Measurements from ENCODE around the gene C6orf120.
"Not testable (repeated sequence)": the region's sequence is repeated elsewhere in the genome, so short reads cannot be mapped to it uniquely, and the experiment has no call there.

The C6orf120 gene

DNA sequence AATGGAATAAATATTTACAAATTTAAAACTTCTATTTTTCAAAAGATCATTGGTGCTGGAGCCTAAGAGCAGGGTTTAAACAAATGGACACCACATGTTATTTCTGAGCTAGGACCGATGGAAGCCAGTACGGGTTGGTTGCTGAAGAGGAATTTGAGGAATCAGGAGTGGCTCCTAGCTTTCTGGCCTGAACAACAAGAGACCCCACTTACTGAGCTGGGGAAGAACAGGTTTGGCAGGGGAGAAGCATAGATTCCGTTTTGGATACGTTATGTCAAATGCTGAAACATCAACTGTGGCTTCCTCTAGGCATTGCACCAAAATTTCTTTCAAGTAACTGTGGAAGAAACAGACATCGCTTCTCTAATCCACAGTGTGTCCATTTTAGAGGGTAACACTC, 6.8 kb upstream of the C6orf120 start:
- DNase-seq (ENCODE audit: low read depth in 2 of 2): no peak
- TF ChIP-seq, protein P1, sequence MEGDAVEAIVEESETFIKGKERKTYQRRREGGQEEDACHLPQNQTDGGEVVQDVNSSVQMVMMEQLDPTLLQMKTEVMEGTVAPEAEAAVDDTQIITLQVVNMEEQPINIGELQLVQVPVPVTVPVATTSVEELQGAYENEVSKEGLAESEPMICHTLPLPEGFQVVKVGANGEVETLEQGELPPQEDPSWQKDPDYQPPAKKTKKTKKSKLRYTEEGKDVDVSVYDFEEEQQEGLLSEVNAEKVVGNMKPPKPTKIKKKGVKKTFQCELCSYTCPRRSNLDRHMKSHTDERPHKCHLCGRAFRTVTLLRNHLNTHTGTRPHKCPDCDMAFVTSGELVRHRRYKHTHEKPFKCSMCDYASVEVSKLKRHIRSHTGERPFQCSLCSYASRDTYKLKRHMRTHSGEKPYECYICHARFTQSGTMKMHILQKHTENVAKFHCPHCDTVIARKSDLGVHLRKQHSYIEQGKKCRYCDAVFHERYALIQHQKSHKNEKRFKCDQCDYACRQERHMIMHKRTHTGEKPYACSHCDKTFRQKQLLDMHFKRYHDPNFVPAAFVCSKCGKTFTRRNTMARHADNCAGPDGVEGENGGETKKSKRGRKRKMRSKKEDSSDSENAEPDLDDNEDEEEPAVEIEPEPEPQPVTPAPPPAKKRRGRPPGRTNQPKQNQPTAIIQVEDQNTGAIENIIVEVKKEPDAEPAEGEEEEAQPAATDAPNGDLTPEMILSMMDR (IDR thresholded peaks at IDR 0.05; ENCODE audit: low read depth, low read length): no peak
- H3K4me3 ChIP-seq (replicated peaks in 1 of 2; ENCODE audit: low read depth in 2 of 2, low read length in 2 of 2): no peak overlapping the region

DNA sequence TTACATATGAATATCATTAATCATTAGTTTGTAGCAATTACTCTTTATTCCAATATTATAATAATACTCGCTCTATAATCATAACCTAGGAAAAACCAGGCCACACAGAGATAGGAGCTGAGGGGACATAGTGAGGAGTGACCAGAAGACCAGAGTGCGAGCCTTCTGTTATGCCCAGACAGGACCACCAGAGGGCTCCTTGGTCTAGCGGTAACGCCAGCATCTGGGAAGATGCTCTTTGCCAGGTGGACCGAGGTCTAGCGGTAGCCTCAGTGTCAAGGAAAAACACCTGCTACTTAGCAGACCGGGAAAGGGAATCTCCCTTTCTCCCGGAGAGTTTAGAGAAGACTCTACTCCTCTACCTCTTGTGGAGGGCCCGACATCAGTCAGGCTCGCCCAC, 4.8 kb upstream of the C6orf120 start:
- TF ChIP-seq, protein P1 (IDR thresholded peaks at IDR 0.05; ENCODE audit: low read depth, low read length): peak; percentile 62
- DNase-seq (ENCODE audit: low read depth in 2 of 2): peak; percentile 12 to 45

DNA sequence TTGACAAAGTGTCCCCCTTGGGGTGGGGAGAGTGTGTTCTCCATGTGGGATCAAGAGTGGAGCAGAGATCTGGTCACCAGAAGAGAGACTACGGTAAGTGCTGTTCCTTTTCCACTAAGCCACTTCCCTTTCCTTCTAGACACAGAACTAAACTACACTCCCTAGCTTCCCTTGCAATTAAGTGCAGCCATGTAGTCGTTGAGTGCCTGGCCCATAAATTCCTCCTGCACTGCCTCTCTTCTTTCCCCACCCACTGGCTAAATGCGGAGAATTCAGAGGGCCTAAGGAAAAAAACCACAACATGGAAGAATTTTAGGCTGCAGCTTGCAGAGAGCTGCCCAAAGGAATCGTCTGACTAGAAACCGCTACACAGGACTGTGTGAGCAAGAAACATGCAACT, 1.6 kb upstream of the C6orf120 start:
- TF ChIP-seq, protein P1 (IDR thresholded peaks at IDR 0.05; ENCODE audit: low read depth, low read length): no peak
- peak in 1 of 2 donors; percentile 20 for DNase-seq (ENCODE audit: low read depth in 2 of 2)
- H3K4me3 ChIP-seq (replicated peaks in 1 of 2; ENCODE audit: low read depth in 2 of 2, low read length in 2 of 2): no peak overlapping the region

More for the DNA sequence above, 4.8 kb upstream of the C6orf120 start:
- H3K4me3 ChIP-seq (replicated peaks in 1 of 2; ENCODE audit: low read depth in 2 of 2, low read length in 2 of 2): not testable (repeated sequence)

DNA sequence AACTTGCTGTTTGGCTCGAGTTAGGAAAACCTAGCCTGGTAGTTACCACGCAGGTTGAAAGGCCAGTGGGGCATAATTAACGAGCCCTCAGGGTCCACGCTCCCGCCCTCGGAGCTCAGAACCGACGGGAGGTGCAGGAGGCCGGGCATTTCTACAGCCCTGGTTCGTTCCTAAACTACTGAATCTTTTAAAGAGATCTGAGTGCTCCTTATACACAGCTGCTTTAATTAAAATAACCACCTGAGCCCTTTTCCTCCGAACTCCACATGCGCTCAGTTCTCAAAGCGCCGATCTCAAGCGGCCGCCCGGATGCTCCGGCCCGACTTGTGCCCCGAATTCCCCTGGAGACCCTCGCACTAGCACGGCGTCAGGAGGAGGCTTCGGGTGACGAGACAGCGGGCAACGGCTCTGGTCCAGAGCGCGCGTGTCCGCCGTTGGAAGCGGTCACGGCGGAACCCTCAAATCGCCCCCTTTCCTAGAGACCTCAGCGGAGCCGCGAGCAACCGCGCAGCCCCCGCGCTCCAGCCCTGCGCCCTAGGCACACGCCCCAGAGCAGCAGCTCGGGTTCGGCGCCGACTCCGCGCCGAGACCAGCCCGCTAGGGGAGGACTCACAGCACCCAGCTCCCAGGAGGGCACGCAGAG, 494 bp upstream of the C6orf120 start:
- H3K4me3 ChIP-seq (replicated peaks in 1 of 2; ENCODE audit: low read depth in 2 of 2, low read length in 2 of 2): peak overlapping the region; percentile 94 to 96
- DNase-seq (ENCODE audit: low read depth in 2 of 2): no peak
- TF ChIP-seq, protein P1 (IDR thresholded peaks at IDR 0.05; ENCODE audit: low read depth, low read length): no peak

DNA sequence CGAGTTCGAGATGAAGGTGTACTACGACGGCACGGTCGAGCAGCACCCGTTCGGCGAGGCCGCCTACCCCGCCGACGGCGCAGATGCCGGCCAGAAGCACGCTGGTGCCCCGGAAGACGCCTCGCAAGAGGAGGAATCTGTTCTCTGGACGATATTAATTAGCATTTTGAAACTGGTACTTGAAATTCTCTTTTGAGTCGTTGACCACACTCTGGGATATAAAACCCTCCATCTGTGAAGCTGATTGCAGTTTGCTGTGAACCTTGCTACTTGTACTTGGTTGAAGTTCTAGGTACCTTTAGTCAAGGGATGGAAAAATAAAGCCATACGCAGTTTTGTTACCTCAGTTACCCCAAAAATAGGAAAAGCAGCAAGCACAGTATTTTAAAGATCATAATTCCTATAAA, 917 bp downstream of the C6orf120 start:
- TF ChIP-seq, protein P1 (IDR thresholded peaks at IDR 0.05; ENCODE audit: low read depth, low read length): no peak
- peak in 1 of 2 donors; percentile 25 for DNase-seq (ENCODE audit: low read depth in 2 of 2)
- peak overlapping the region; percentile 94 to 96 for H3K4me3 ChIP-seq (replicated peaks in 1 of 2; ENCODE audit: low read depth in 2 of 2, low read length in 2 of 2)

DNA sequence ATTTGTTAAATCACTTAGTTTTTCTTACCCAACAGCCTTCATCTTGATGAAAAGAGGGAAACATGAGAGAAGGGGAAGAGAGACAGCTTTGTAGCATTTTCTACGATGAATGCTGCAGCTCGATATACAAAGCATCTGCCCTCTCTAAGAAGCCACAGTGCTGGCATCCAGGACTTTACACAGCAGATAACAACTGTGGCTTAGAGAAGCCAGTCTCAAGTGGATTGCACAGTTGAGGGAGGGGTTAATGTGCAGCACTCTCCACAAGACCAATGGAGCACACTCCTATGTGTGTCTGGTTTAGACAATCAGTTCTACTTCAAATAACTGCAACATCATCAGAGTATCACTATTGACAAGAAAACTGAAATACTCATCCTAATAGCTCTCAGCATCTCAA, 5.8 kb downstream of the C6orf120 start:
- no peak overlapping the region for H3K4me3 ChIP-seq (replicated peaks in 1 of 2; ENCODE audit: low read depth in 2 of 2, low read length in 2 of 2)
- TF ChIP-seq, protein P1 (IDR thresholded peaks at IDR 0.05; ENCODE audit: low read depth, low read length): no peak
- no peak for DNase-seq (ENCODE audit: low read depth in 2 of 2)

DNA sequence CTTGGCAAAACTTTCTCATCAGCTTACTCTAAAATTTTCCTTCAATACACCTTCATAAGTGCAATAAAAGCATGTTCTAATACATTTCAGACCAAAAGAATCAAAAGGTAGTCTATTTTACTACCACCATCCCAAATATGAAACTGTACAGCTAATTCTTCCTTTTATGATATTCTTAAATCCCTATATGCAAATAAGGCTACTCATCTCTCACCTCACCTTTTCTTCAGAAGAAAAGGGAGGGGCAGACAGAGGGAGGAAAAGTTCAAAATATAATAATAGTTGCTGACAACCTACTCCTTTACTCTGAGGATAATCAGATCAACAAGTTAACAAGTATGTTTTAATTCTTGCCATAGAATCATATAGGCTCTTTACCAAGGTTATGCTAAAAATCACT, 7.4 kb downstream of the C6orf120 start:
- H3K4me3 ChIP-seq (replicated peaks in 1 of 2; ENCODE audit: low read depth in 2 of 2, low read length in 2 of 2): no peak overlapping the region
- no peak for DNase-seq (ENCODE audit: low read depth in 2 of 2)
- TF ChIP-seq, protein P1 (IDR thresholded peaks at IDR 0.05; ENCODE audit: low read depth, low read length): no peak

Measured in cardiac fibroblast (primary cell).